Effector memory CD4-positive, alpha-beta T cell (primary cell): ENCODE data around the gene CDK15.

Source experiments
- DNase-seq, 3 donors: peaks; one replicate each; pipeline ENCODE4 v3.0.0-alpha.2; 2020
- H3K27ac ChIP-seq: 2 replicates; pipeline ENCODE4 v1.7.0; 2013; ENCODE audit warnings: mild to moderate bottlenecking, low read length, moderate library complexity; ENCODE audit not compliant: insufficient read depth, poor library complexity, severe bottlenecking
- H3K27me3 ChIP-seq: replicated peaks from 2 replicates; pipeline ENCODE4 v1.7.0; 2013; ENCODE audit warnings: mild to moderate bottlenecking, low read length; ENCODE audit not compliant: insufficient read depth, control insufficient read depth, poor library complexity, severe bottlenecking
- H3K36me3 ChIP-seq: 2 replicates; pipeline ENCODE4 v1.7.0; 2013; ENCODE audit warnings: mild to moderate bottlenecking, low read length, moderate library complexity; ENCODE audit not compliant: control insufficient read depth, insufficient read depth
- H3K4me1 ChIP-seq: 2 replicates; pipeline ENCODE4 v1.7.0; 2013; ENCODE audit warnings: low read length, mild to moderate bottlenecking; ENCODE audit not compliant: control insufficient read depth, insufficient read depth, poor library complexity, severe bottlenecking
- H3K4me3 ChIP-seq: 2 replicates; pipeline ENCODE4 v1.7.0; 2013; ENCODE audit warnings: low read length, low read depth, mild to moderate bottlenecking; ENCODE audit not compliant: insufficient read depth, poor library complexity, severe bottlenecking
- H3K9me3 ChIP-seq: 2 replicates; pipeline ENCODE4 v1.7.0; 2013; ENCODE audit warnings: mild to moderate bottlenecking, low read length, moderate library complexity; ENCODE audit not compliant: control insufficient read depth

The CDK15 gene

DNA sequence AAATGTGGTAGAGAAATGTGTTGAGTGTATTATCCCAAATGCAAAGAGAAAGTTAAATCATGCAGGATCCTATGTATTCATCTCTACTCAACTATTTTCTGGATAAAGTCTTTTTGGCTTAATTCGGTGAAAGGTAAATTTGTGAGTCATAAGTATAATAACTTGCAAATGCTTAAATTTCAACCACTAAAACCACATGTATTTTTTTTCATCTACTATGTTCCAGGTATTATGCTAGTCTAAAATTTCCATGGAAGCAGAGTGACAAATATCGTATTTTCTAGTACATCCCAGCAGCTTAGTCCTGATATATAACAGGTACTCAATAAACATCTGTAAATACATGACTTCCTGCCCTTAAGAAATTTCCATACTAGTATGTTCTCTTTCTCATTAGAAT, 31.8 kb upstream of the CDK15 start:
- H3K27me3 ChIP-seq = no peaks in the 10 kb centered on the region
- H3K9me3 ChIP-seq = no peaks in the 10 kb centered on the region
- no peaks in the 10 kb centered on the region for H3K4me1 ChIP-seq
- no peaks in the 10 kb centered on the region for H3K36me3 ChIP-seq
- DNase-seq = no peak
- no peak overlapping the region for H3K4me3 ChIP-seq
- H3K27ac ChIP-seq = no peak overlapping the region

DNA sequence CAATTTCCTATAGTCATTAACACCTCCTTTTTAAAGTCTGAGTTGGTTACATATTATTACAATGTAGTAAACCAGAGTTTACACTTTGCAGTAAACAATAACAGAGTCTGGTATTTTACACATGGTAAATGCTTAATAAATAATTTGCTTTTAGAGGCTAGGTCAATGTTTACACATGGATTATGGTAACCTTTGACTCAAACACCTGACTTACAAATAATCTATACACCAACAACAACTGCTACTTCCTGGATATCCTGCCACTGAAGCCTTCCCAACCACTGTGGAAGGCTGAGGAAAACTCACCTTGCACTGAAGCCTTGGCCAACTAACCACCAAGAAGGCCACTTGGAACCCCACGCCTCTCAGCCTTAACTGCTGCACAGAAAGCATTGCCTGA, 31.0 kb upstream of the CDK15 start:
- H3K4me1 ChIP-seq = peaks cover 8% of the 10 kb centered on the region
- no peak overlapping the region for H3K4me3 ChIP-seq
- no peak for DNase-seq
- no peaks in the 10 kb centered on the region for H3K27me3 ChIP-seq
- no peaks in the 10 kb centered on the region for H3K9me3 ChIP-seq
- no peaks in the 10 kb centered on the region for H3K36me3 ChIP-seq
- H3K27ac ChIP-seq = no peak overlapping the region

DNA sequence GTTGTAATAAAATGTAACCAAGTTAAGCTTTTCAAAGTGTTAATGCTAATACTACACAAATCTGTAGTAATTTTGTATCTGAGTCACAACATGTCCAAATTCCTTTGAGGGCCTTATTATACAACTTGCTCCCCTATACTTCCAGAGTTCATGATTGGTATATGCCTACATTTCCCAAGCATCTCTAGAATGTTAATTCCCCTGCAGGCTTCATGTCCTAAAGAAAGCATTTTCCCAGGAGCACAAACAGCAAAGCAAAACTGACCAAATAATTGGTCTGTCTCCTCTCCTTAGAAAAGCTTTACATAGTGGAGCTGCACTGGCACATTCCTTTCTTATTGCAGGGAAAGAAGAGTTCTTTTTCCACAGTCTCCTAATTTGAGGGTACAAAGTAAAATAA, 29.3 kb upstream of the CDK15 start:
- Histone ChIP-seq H3K4me3 (no peak overlapping the region), H3K4me1 (peaks cover 15% of the 10 kb centered on the region), H3K9me3 (no peaks in the 10 kb centered on the region), H3K36me3 (no peaks in the 10 kb centered on the region), H3K27ac (no peak overlapping the region), H3K27me3 (no peaks in the 10 kb centered on the region)
- no peak for DNase-seq

DNA sequence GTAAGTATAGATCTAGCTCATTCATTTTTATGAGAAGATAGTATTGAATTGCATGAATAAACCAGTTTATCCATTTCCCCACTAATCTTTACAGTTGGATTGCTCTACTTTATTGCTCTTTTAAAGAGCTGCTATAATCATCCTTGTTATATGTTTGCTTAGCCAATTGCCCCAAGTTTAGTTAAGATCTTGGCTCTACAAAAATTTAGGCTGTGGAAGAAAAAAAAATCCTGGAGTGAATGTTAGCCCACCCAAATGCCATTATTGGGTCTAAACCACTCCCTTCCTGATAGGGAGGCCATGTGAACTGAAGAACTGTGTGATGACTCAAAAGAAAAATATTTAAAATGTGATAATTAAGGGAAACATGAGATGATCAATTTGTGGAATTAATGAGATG, 28.5 kb upstream of the CDK15 start:
- H3K4me1 ChIP-seq = peaks cover 15% of the 10 kb centered on the region
- DNase-seq = no peak
- no peaks in the 10 kb centered on the region for H3K9me3 ChIP-seq
- no peaks in the 10 kb centered on the region for H3K27me3 ChIP-seq
- H3K4me3 ChIP-seq = no peak overlapping the region
- H3K36me3 ChIP-seq = no peaks in the 10 kb centered on the region
- no peak overlapping the region for H3K27ac ChIP-seq

DNA sequence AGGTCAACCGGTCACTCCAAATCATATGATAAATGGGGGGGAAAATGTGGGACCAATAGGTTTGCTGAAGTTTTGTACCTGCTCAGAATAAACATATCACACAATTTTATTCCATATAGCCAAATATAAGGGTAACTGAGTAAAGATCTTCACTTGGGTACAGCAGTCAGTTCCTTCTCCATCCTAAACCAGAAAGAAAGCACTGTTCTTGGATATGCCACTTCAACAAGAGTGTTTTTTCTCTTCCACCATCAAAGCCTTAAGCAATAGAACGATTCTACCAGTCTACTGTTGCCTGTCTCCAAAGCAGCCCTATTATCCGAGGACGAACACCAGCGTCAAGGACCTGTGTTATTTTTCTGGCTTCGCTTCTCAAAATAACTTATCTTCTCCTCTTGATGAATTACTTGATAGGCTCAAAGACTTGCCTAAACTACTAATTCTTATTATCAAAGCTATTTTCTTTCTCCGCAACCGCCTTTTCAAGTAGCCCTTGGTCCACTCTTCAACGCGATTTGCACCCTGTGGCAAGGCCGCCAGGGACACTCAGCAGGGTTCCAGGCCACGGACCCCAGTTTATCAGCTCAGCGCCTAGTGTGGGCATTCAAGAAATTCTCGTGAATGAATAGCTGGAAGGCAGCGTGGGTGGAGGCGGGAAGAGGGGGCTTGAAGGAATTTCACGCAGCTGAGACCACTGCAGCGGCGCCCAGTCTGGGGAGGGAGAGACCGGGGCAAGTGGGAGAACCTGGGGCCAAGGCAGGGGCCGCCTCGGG, 26.2 kb upstream of the CDK15 start:
- Histone ChIP-seq H3K4me3 (peak overlapping the region; percentile 77), H3K9me3 (no peaks in the 10 kb centered on the region), H3K36me3 (no peaks in the 10 kb centered on the region), H3K27me3 (no peaks in the 10 kb centered on the region), H3K27ac (peak overlapping the region; percentile 78), H3K4me1 (peaks cover 15% of the 10 kb centered on the region)
- DNase-seq = no peak

DNA sequence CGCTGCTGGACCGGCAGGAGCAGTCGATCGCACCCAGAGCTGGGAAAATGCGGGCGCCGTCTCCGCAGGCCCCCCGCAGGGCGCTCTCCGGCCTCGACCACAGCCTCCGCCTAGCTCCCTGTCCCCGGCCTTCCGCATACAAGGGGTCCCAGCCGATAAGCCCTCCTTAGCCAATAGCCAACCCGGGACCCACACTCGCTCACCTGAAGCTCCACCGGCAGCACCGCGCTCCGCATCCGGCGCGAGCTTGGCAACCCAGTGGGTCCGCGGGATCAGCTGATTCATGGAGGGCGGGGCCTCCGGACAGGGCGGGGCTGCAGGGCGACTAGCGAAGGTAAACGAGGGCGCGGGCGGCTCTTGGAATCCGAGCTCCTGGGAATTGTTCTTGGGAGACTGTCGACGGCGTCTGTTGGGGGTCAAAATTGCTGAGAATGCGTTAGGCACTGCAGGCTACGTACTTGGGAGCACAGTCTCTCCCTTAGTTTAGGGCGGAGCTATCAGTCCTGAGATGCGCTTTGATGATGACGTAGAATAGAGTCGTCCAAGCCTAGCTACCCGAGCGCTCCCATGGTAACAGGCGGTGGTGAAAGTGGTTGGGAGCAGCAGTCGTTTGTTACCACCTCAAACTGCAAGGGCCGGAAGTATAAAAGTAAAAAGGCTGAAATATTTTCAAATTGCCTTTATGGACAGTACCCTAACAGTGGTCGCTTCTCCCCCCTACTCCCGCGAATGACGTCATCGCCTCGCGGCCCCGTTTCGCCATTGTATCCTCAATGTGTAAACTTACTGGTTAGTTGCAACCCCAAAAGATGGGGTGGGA, 25.5 kb upstream of the CDK15 start, which contains the start of gene ALS2:
ALS2 (minus strand) TSS at position 260 of the 820 bp plus-strand sequence. CDS start 12,048 bp downstream, outside the sequence.
- no peaks in the 10 kb centered on the region for H3K9me3 ChIP-seq
- peak; percentile 86 to 91 (median 89) for DNase-seq
- H3K36me3 ChIP-seq = no peaks in the 10 kb centered on the region
- peak within 1 kb of the TSS; percentile 77 for H3K4me3 ChIP-seq
- H3K27me3 ChIP-seq = no peaks in the 10 kb centered on the region
- H3K27ac ChIP-seq = peak within 1 kb of the TSS; percentile 78
- peaks cover 15% of the 10 kb centered on the region for H3K4me1 ChIP-seq

DNA sequence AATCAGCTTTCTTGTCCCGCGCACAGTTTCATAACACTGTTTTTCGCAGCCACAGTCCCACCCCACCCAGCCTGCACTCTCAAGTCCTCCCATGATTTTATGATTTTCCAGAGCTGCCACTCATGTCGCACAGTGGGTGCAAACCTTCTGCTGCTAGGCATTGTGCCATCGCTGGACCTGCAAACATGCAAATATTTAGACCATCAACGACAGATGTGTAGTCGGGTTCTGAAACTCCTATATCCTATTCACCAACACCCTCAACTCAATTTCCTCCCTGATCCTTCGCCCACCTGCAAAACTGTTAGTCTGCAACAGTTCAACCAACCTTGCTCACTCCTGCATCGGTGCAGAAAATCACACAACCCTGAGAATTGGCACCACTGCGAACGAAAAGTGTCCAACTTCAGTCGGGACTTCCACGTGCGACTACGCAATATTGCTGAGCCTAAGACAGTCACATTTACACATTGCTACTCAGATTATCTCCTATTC, 24.7 kb upstream of the CDK15 start:
- peaks cover 15% of the 10 kb centered on the region for H3K4me1 ChIP-seq
- no peaks in the 10 kb centered on the region for H3K36me3 ChIP-seq
- DNase-seq = peak in 1 of 3 donors; percentile 0
- peak overlapping the region; percentile 78 for H3K27ac ChIP-seq
- H3K27me3 ChIP-seq = no peaks in the 10 kb centered on the region
- no peaks in the 10 kb centered on the region for H3K9me3 ChIP-seq
- H3K4me3 ChIP-seq = peak overlapping the region; percentile 77

DNA sequence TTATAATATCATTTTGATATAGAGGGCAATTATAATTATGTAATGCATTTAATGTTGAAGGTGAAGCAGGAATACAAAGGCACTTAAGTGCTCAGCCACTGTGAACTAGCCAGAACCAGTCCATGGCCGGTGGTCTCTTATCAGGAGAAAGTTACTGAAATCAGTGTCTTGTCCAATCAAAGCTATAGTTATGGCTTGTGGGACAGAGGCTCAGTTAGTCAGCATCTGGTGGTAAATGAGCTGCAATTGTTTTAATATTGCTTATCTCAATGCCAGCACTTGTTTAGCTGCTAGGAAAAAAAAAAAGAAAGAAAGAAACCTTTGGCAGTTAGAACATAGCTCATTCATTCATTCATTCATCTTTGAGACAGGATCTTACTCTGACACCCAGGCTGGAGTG, 21.8 kb upstream of the CDK15 start:
- no peak for DNase-seq
- no peak overlapping the region for H3K4me3 ChIP-seq
- H3K27me3 ChIP-seq = no peaks in the 10 kb centered on the region
- no peaks in the 10 kb centered on the region for H3K36me3 ChIP-seq
- no peaks in the 10 kb centered on the region for H3K9me3 ChIP-seq
- H3K4me1 ChIP-seq = peaks cover 15% of the 10 kb centered on the region
- no peak overlapping the region for H3K27ac ChIP-seq

DNA sequence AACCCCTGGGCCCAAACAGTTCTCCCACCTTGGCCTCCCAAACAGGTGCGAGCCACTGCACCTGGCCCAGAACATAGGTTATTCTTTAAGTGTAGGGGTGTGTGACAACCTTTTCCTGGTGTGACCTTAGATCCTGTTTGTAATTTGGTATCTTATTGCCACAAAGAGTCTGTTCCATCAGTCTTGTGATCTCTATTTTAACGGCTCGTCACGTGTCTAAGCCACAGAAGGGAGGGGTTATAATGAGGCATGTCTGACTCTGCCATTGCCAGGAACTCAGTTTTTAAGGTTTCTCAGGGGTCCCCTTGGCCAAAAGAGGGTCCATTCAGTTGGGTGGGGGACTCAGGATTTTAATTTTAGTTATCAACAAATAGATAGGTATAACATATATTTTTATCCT, 21.2 kb upstream of the CDK15 start:
- peaks cover 10% of the 10 kb centered on the region for H3K4me1 ChIP-seq
- H3K27me3 ChIP-seq = no peaks in the 10 kb centered on the region
- H3K4me3 ChIP-seq = no peak overlapping the region
- no peak for DNase-seq
- no peaks in the 10 kb centered on the region for H3K9me3 ChIP-seq
- H3K27ac ChIP-seq = no peak overlapping the region
- no peaks in the 10 kb centered on the region for H3K36me3 ChIP-seq

DNA sequence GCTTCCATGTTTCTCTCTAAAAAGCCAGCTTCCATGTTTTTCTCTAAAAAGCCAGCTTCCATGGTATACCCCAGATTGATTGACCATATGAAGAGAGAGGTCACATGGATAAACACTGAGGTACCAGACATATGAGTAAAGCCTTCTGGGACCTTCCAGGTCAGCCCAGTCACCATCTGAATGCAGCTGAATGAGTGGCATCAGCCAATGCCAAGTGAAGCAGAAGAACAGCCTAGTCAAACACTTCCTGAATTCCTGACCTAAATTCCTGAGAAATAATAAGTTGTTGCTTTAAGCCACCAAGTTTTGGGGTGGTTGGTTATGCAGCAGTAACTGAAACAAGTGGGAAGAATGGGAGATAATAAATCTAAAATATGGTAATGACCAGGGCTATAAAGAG, 19.9 kb upstream of the CDK15 start:
- H3K9me3 ChIP-seq = no peaks in the 10 kb centered on the region
- H3K27ac ChIP-seq = no peak overlapping the region
- no peak overlapping the region for H3K4me3 ChIP-seq
- no peak for DNase-seq
- no peaks in the 10 kb centered on the region for H3K36me3 ChIP-seq
- peaks cover 5% of the 10 kb centered on the region for H3K4me1 ChIP-seq
- no peaks in the 10 kb centered on the region for H3K27me3 ChIP-seq
